ENCODE data around the gene CMSS1.
"Not testable (repeated sequence)": the region's sequence is repeated elsewhere in the genome, so short reads cannot be mapped to it uniquely, and the experiment has no call there.

Gene CMSS1

GRCh38 chr3:100086401-100086800, 268.7 kb downstream of the CMSS1 start:
- TF ChIP-seq CTCF (IDR thresholded peaks at IDR 0.05; ENCODE audit: borderline replicate concordance, control extremely low read depth, extremely low read depth, insufficient read depth, missing control alignments), result no peak
- in situ Hi-C loops (cut with MboI; ENCODE audit: low sequenced_read_pairs, unreplicated experiment), result no loop called here
- no peak for DNase-seq (ENCODE audit: low spot score)

- in situ Hi-C loops (cut with MboI; ENCODE audit: low sequenced_read_pairs, unreplicated experiment), result no loop called here
- TF ChIP-seq CTCF (IDR thresholded peaks at IDR 0.05; ENCODE audit: borderline replicate concordance, control extremely low read depth, extremely low read depth, insufficient read depth, missing control alignments), result no peak
- DNase-seq (ENCODE audit: low spot score), result no peak
Observed at GRCh38 chr3:100087198-100087597, 269.5 kb downstream of the CMSS1 start.

GRCh38 chr3:100088735-100089368, 271.2 kb downstream of the CMSS1 start:
- in situ Hi-C loops (cut with MboI; ENCODE audit: low sequenced_read_pairs, unreplicated experiment), result no loop called here
- DNase-seq (ENCODE audit: low spot score), result no peak
- no peak for TF ChIP-seq CTCF (IDR thresholded peaks at IDR 0.05; ENCODE audit: borderline replicate concordance, control extremely low read depth, extremely low read depth, insufficient read depth, missing control alignments)

GRCh38 chr3:100089812-100090668, 272.4 kb downstream of the CMSS1 start:
- TF ChIP-seq CTCF (IDR thresholded peaks at IDR 0.05; ENCODE audit: borderline replicate concordance, control extremely low read depth, extremely low read depth, insufficient read depth, missing control alignments), result peak; percentile 13
- DNase-seq (ENCODE audit: low spot score), result peak; percentile 16
- in situ Hi-C loops (cut with MboI; ENCODE audit: low sequenced_read_pairs, unreplicated experiment), result no loop called here

GRCh38 chr3:100090669-100091005, 273.0 kb downstream of the CMSS1 start:
- DNase-seq (ENCODE audit: low spot score), result no peak
- in situ Hi-C loops (cut with MboI; ENCODE audit: low sequenced_read_pairs, unreplicated experiment), result no loop called here
- TF ChIP-seq CTCF (IDR thresholded peaks at IDR 0.05; ENCODE audit: borderline replicate concordance, control extremely low read depth, extremely low read depth, insufficient read depth, missing control alignments), result no peak

- no peak for TF ChIP-seq CTCF (IDR thresholded peaks at IDR 0.05; ENCODE audit: borderline replicate concordance, control extremely low read depth, extremely low read depth, insufficient read depth, missing control alignments)
- in situ Hi-C loops (cut with MboI; ENCODE audit: low sequenced_read_pairs, unreplicated experiment), result no loop called here
- no peak for DNase-seq (ENCODE audit: low spot score)
Observed at GRCh38 chr3:100093831-100094230, 276.2 kb downstream of the CMSS1 start.

- in situ Hi-C loops (cut with MboI; ENCODE audit: low sequenced_read_pairs, unreplicated experiment); DNase-seq (ENCODE audit: low spot score): not testable (repeated sequence)
Observed at GRCh38 chr3:100096286-100096685, 278.6 kb downstream of the CMSS1 start.
